Testis (tissue), 3 donors: ENCODE data around the gene CEP131. TPM values are rescaled to one million over a fixed set of nuclear protein-coding genes. Genes with fewer than 3 reads are reported as not detected.

Experiments used
- DNase-seq: peaks from one replicate; pipeline ENCODE4 v3.0.0-alpha.2; 2019
- H3K27ac ChIP-seq, 2 donors: fragments of 200-600 bp; sonication (generic); one replicate each; pipeline ENCODE4 v1.5.1; 2019
- H3K27me3 ChIP-seq: fragments of 200-600 bp; sonication (generic); one replicate; pipeline ENCODE4 v1.5.1; 2019
- H3K36me3 ChIP-seq: fragments of 200-600 bp; sonication (generic); one replicate; pipeline ENCODE4 v1.5.1; 2017; ENCODE audit warnings: low read depth; ENCODE audit errors: missing control alignments
- H3K4me1 ChIP-seq: fragments of 200-600 bp; sonication (generic); one replicate; pipeline ENCODE4 v1.5.1; 2019
- H3K4me3 ChIP-seq, 2 donors: fragments of 200-600 bp; sonication (generic); one replicate each; pipeline ENCODE4 v1.5.1; 2017 to 2019
- H3K9me3 ChIP-seq: fragments of 200-600 bp; sonication (generic); one replicate; pipeline ENCODE4 v1.5.1; 2017
- POLR2A ChIP-seq: fragments of 450-650 bp; IDR thresholded peaks from one replicate; pipeline ENCODE4 v1.6.1; 2017; ENCODE audit warnings: antibody characterized with exemption, mild to moderate bottlenecking, moderate library complexity
- WGBS, 2 donors: methylation state at CpG; one replicate each; pipeline ENCODE4 v1.1.5; 2018; 5-methylcytosine and 5-hydroxymethylcytosine counted together
- intact Hi-C: fragments of 100-400 bp; cut with DNase I; formaldehyde crosslinking; loops from one replicate; pipeline ENCODE4 v1.15.1; 2023; ENCODE audit warnings: low total_unique reads
- polyA plus RNA-seq: library from polyadenylated mRNA; stranded (reverse); fragments of 350-450 nt; fragmentation: Illumina TruSeq; extraction: RNeasy Lipid Tissue Mini Kit (QIAGEN cat#74804); gene quantifications from one replicate; pipeline ENCODE4 v1.2.3, GENCODE V29; 2014; ENCODE audit warnings: low read depth, low replicate concordance; ENCODE audit not compliant: insufficient read depth
- total RNA-seq, 2 donors: library from RNA; depleted of rRNA; stranded (reverse); fragments of >200 nt; gene quantifications; one replicate each; pipeline ENCODE4 v1.2.3, GENCODE V29; 2016
- TF ChIP-seq, protein P1 (sequence below), 3 experiments: fragments of 450-650 bp in 2 of 3; fragments of 200-600 bp in 1 of 3; sonication (generic) in 1 of 3; IDR thresholded peaks; one replicate each; pipeline ENCODE4 v1.5.1; 2016 to 2019; ENCODE audit warnings: antibody characterized with exemption in 3 of 3, mild to moderate bottlenecking in 2 of 3, moderate library complexity in 1 of 3

The CEP131 gene
- total and polyA plus RNA-seq, 3 donors from 2014 or later: 28.9 to 48.7 (median 42.9) TPM

DNA sequence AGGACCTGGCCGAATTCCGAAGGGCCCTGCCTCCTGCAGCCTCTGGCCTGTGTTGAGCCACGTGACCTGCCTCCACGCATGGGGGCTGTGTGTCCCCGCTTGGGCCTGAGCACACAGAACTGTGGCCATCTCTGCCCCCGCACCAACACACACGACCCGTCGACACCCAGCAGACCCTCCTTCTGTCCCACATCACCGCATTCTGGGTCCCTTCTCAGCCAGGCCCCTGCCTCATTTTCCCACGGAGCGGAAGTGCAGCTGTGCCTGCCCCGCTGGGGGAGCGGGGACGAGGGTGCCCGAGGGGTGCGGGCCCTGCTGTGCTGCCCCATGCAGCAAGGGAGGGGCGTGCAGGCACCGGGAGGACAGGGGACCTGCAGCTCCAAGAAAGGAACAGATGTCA is 34.8 kb upstream of the CEP131 start:
- H3K27me3 ChIP-seq: no peaks in the 10 kb centered on the region
- no peak overlapping the region for H3K4me3 ChIP-seq
- WGBS, 2 donors: 87 to 95% methylated on average over 4 to 19 of the region's 19 CpGs
- TF ChIP-seq POLR2A: no peak
- TF ChIP-seq, protein P1, sequence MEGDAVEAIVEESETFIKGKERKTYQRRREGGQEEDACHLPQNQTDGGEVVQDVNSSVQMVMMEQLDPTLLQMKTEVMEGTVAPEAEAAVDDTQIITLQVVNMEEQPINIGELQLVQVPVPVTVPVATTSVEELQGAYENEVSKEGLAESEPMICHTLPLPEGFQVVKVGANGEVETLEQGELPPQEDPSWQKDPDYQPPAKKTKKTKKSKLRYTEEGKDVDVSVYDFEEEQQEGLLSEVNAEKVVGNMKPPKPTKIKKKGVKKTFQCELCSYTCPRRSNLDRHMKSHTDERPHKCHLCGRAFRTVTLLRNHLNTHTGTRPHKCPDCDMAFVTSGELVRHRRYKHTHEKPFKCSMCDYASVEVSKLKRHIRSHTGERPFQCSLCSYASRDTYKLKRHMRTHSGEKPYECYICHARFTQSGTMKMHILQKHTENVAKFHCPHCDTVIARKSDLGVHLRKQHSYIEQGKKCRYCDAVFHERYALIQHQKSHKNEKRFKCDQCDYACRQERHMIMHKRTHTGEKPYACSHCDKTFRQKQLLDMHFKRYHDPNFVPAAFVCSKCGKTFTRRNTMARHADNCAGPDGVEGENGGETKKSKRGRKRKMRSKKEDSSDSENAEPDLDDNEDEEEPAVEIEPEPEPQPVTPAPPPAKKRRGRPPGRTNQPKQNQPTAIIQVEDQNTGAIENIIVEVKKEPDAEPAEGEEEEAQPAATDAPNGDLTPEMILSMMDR (IDR thresholded peaks at IDR 0.05): no peak
- peaks cover 12% of the 10 kb centered on the region for H3K4me1 ChIP-seq
- DNase-seq: no peak
- H3K9me3 ChIP-seq: no peaks in the 10 kb centered on the region
- intact Hi-C loops: loop anchor here (10.0 kb wide), 1 partner anchor 77 kb away; no protein-coding TSS in a partner anchor
- H3K36me3 ChIP-seq: no peaks in the 10 kb centered on the region
- H3K27ac ChIP-seq: no peak overlapping the region

DNA sequence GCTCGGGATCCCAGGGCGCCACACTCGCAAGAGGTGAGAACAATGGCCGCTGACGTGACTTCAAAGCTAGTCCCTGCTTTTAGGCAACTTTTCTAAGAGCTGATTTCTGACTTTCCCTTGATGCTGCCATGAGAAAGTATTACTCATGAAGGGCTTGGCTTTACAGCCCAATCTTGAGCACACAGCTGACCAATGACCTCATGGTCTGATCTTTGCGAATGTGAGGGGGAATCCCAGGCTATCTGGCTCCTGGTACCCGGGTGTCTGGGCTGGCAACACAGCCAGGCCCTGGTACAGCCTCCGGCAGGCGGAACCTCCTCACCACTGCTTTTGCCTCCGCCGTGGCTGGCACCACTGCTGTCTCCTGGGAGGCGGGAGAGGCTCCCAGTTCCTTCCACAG is 33.9 kb upstream of the CEP131 start:
- WGBS, 2 donors: 83 to 90% methylated on average over 12 of the region's 12 CpGs
- DNase-seq: no peak
- Histone ChIP-seq H3K9me3 (no peaks in the 10 kb centered on the region), H3K36me3 (no peaks in the 10 kb centered on the region), H3K27me3 (no peaks in the 10 kb centered on the region), H3K27ac (no peak overlapping the region), H3K4me3 (no peak overlapping the region), H3K4me1 (peaks cover 12% of the 10 kb centered on the region)
- intact Hi-C loops: loop anchor here (10.0 kb wide), 1 partner anchor 78 kb away; no protein-coding TSS in a partner anchor
- no peak for TF ChIP-seq POLR2A
- TF ChIP-seq, protein P1 (IDR thresholded peaks at IDR 0.05): no peak

DNA sequence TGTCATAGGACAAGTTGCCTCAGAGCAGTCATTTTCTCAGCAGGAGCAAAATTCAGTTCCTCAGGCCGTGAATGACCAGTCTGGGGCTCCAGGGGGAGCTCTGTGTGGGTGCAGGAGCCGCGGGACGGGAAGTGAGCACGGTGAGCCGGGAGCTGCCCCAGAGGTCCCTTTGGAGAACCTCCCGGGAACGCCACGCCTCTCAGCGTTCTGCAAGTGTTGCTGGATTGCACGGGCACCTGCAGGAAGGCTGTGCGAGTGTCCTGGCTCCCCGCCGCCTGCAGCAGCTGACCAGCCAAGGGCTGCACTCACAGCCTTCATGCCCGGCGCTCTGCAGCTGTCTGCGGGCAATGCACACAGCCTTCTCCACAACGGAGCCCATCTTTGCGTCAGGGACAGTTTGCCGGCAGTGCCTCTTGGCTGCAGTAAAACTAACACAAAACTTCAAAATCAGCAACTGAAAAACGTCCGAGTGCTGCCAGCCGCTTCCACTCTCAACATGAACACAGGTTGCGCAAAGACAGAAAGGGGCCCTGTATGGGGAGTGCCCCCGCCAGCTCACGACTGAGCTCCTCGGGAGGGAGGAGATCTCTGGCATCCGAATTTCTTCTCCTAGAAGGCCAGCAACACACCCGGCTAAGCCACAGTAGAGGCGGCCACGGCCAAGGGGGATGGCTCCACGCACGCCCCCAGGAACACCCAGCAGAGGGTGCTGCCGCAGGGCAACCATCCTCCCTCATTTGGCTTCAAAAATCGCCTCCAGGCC is 32.4 kb upstream of the CEP131 start:
- Histone ChIP-seq H3K36me3 (no peaks in the 10 kb centered on the region), H3K4me1 (peaks cover 12% of the 10 kb centered on the region), H3K4me3 (no peak overlapping the region), H3K27ac (peak overlapping the region in 1 of 2 donors; percentile 15), H3K9me3 (no peaks in the 10 kb centered on the region), H3K27me3 (no peaks in the 10 kb centered on the region)
- intact Hi-C loops: loop anchor here (5.0 to 10.0 kb wide), 2 partner anchors 80 to 227 kb away; no protein-coding TSS in a partner anchor
- DNase-seq: peak; percentile 86
- WGBS, 2 donors: 34 to 49% methylated on average over 13 to 31 of the region's 35 CpGs
- TF ChIP-seq, protein P1 (IDR thresholded peaks at IDR 0.05): peak; percentile 39 to 63 (median 63)
- no peak for TF ChIP-seq POLR2A

DNA sequence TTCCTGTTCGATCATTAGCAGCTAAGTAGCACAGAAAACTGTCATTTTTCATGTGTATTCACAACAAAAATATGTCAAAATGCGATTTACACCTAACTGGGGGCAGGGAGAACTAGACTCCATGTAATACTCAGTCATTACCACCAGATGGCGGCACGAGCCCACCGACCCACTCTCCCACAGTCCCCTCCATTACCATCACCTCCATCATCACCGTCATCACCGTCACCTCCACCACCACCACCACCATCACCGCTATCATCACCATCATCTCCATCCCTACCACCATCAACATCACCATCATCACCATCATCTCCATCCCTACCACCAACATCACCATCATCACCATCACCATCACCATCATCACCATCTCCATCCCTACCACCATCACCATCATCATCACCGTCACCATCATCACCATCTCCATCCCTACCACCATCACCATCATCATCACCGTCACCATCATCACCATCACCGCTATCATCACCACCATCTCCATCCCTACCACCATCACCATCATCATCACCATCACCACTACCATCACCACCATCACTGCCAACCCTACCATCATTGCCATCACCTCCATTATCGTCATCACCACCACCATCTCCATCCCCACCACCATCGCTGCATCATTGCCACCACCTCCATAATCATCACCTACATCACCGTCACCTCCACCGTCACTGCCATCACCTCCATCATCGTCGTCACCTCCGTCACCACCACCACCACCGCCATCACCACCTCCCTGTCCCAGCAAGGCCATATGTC is 30.8 kb upstream of the CEP131 start:
- H3K27me3 ChIP-seq: no peaks in the 10 kb centered on the region
- H3K27ac ChIP-seq: no peak overlapping the region
- TF ChIP-seq, protein P1 (IDR thresholded peaks at IDR 0.05): peak; percentile 82 to 88 (median 86)
- TF ChIP-seq POLR2A: no peak
- peaks cover 12% of the 10 kb centered on the region for H3K4me1 ChIP-seq
- intact Hi-C loops: loop anchor here (5.0 to 10.0 kb wide), 2 partner anchors 81 to 229 kb away; no protein-coding TSS in a partner anchor
- WGBS, 2 donors: 67 to 68% methylated on average over 19 of the region's 19 CpGs
- no peaks in the 10 kb centered on the region for H3K36me3 ChIP-seq
- H3K9me3 ChIP-seq: no peaks in the 10 kb centered on the region
- H3K4me3 ChIP-seq: no peak overlapping the region
- peak; percentile 47 for DNase-seq
